NCI-H2081 (cell line): Measurements from ENCODE around the gene KLF6.

Experiments
- DNase-seq, 2 experiments: peaks; one replicate each; lab custom pipeline; 2025; lab: John Stamatoyannopoulos, UW

KLF6 gene

DNA sequence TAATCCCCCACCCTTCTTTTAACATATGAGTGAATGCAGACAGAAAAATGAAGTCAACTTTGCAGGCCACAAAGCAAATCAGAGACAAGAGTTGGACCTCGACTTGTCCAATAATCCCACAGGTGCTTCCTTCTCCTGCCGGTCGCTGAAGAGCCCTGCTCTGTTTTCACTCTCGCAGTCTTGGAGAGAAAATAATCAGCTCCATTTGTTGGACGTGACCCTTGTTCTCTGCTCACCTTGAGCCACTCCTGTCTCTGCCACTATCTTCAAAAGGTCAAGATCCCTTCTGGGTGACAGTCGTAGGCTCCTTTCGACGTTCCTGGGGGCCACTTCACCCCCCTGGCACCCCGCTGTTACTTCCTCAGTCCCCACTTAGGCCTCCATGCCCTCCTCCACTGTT lies 2.8 kb upstream of the KLF6 start:
- DNase-seq, result no peak

DNA sequence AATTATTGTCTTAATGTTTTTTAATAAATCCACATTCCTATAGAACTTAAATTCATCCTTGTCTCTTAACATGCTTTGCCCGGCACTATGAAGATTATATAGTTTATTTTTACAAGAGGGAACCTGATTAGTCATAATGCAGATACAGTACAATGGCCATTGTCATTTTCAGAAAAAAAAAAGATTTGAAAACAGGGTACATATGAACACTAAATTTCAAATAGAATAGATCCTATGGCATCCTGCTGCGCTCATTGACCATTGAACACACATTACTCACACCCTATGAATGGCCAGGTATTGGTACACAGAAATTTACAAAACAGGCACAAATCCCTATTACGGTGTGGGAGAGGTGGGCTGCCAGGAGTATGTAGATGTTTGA lies 2.0 kb upstream of the KLF6 start:
- DNase-seq, result no peak

DNA sequence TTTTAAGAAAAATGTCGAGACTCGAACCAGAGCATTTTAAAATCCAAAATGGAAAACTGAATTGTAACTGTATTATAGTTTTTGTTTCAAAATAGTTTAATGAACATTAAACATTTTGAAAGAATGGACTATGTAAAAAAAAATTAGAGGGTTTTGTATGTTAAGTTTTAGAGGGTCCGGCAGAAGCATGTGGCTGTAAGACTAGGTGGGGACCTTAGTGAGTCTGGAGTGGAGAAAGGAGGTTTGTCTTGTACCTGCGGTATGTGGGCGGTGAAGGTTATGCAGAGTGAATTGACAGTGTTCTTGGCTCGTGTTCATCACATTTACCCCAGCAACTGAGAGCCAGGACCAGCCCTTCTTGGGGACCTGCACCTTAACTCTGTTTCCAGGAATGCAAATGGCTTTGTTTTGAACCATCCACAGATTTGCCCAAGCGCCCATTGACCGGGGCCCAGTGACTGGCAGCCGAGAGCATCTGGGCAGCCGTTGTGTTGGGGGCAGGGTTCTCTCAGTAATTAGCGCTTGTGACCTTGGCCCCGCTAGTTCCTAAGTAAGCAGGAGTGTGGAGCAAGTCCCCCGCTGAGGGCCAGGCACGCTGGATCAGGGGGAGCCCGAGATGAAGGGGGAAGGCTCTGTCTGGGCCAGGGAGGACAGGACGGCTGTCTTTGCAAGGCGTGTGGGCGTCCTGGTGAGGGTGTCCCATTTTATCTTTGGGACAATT lies 1.4 kb upstream of the KLF6 start:
- no peak for DNase-seq

DNA sequence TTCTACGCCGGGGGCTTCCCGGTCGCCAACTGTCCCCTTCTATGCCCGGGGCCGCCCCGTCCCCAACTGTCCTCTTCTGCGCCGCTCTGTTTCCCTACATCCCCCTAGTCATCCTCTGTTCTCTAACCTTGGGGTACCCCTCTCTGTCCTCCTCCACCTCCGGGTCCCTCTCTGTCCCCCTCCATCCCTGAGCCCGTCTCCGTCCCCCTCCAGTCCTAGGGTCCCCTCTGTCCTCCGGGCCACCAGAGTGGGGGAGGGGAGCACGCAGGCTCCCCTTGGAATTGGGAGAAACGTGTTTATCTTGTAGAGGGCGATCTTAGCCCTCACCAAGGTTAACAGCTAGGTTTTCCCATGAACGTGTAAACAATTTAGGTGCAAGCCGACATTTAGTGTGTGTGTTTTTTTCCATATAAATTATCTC lies 852 bp upstream of the KLF6 start:
- DNase-seq, result peak; percentile 23 to 32

DNA sequence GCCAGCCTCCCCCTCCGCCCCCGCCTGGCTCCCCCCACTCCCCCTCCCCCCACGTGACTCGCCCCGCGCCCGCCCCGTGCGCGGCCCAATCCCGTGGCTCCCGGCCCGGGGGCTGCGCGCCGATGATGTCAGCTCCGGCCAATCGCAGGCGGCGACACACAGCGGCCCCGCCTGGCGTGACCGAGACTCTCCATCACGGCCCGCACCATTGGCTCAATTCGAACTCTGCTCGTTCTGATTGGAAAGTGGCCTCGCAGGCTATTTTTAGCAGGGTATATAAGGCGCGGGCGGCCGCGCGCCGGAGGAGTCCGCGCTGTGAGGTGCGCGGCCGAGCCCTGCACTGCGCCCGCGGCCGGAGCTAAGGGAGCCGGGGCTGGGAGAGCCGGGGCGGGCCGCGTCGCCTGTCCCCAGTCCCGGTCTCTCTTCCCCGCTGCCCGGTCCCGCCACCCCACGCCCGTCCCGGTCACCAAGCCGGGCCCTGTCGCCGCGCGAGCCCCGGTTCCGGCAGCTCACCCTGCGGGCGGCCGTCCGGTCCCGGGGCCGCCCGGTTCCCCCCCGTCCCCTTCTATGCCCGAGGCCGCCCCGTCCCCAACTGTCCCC lies 342 bp upstream of the KLF6 start:
- peak; percentile 93 to 94 for DNase-seq

DNA sequence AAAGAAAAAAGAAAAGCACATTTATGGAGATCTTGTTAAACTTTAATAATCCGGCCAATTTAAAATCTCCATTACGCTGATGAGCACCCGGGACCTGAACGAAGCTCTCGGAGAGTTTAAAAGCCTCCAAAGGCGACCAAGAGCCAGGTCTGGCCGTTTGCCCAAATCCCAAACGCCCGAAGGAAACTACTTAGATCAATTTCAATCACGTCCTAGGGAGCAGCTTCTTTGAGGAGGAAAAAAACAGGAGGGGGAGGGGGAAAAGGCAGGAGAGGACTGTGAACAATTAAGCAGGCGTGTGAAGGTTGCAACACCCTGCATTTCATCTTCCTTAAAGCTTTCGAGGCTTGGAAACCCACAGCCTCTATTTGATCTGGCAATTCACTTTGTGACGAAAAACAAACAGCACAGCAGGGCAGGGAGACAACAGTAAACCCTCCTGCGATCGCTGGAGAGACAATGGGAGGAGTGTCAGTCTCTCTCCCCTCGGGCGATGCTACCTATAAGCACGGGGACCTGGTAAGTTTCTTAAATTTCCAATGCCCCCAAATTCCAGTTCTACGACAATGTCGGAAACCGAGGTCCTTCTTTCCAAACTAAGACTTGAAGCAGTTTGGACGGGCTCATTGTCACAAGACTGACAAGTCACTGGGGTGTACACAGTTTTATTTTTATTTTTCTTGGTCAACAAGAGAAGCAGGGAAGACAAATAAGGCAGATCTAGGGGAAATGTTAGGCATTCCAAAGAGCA lies 1.2 kb downstream of the KLF6 start:
- DNase-seq, result peak; percentile 73 to 84

DNA sequence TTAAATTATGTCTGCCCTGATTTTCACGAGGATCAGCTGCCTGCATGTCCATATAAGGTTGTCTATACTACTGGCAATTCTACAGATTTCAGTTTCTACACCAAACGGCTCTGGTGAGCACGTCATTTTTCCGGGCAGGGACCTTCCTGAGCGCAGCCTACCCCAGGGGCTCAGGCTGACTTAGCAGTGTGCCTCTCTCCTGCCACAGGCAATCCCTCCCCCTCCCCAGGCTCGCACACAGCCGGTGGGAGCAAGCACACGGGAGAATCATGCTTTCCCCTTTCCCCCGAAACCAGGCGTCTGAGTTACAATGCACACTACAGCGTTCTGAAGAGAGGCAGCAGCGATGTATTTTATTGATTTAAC lies 1.7 kb downstream of the KLF6 start:
- peak in 1 of 2 experiments; percentile 35 for DNase-seq

DNA sequence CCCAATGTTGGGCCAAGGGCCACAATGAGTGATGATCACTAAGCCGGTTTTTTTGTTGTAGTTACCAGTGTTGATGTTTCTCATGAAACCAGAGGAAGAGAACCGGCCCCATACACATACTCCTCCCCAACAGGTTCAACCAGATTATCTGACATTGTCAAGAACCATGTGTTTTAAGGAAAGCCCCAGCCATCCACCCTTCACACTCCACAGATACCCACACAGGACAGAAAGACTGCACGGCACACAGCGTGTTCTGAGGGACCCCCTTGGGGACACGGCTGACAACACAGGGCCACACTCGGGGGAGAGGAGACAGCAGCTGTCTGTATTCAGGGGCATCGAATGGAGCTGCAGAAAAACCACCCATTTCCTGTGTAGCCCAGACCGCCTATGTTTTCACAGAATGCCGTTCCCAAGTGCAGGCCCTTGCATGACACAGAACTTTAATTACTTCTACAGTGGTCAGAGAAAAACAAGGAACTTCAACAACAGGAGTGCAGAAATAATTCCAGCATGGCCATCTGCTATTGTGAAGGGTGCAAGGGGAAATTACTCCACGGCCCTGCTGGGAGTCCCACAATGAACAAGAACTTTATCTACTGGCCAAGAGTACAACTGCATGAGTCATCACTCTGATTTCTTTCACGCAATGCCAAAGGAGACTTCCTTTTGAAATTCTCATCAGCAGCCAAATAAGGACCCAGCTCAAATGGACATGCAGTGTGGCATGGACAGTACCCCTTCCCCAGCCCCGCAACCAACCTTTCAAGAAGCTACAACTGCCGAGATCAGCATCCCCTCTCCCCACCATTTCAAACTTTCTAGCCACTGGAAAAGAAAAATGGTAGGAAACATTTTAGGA lies 2.3 kb downstream of the KLF6 start:
- DNase-seq, result peak; percentile 14 to 48

DNA sequence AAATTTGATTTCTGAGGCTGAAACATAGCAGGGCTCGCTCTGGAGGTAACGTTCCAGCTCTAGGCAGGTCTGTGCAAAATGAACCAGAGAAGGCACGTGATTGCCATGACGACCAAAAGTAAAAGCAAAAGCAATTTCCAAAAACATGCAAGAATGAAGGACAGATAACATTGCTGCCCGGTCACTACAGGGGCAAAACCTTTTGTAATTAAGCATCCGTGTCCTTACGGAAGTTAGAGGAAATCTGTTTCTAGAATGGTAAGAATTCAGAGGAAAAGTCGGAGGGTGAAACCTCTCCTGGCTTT lies 2.9 kb downstream of the KLF6 start:
- DNase-seq, result no peak

DNA sequence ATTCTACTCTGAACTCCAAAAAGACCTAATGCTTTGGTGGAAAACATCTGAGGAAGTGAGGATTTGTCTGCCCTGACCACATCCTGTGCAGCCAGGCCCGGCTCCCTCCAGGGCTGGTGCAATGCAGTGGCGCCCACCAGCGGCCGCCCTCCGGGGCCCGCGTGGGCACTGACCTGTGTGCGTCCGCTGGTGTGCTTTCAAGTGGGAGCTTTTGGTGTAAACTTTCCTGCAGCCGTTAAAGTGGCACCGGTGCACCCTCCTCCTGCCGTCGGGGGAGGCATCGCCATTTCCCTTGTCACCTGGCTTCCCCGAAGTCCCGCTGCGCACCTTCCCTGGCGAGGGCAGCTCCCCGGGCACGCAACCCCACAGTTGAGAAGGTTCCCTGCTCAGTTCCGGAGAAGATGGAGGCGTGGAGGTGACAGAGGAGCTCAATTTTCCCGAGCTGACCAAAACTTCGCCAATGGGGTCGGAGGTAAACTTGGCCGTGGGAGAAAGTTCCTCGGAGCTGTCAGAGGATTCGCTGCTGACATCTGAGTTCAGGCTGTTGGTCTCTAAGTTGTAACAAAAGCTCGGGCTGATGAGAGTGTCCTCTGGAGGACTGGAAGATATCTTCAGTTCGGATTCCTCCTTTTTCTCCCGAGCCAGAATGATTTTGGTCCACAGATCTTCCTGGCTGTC lies 3.4 kb downstream of the KLF6 start:
- peak in 1 of 2 experiments; percentile 11 for DNase-seq

DNA sequence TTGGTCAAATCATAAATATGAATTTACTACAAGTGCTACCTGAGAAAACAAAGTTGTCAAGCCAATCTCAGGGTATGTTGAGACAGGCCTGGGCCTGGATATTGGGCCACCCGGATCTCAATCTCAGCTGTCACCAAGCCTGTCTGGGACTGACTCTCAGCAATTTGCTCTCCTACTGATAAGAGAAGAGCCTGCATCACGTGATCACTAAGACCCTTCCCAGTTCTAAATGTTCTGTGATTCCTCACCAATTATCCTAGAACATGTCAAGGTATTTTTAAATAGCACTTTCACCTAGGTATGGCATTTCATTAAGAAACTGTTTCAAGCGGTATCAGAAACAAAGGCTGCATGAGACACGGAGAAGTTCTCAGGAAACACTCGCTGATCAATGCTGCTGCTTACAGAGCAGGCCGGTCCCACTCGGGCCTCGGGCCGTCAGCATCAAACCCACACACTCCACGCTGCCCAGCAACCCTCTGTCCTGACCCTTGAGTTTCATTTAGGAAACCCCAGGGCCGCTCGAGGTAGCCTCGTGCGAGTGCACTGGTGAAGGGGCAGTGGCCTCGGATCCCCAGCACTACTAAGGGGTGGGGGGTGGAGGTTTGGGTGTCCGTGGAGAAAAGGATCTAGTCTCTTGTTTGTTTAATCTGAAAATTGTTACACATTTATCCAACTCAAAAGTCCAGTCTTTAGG lies 4.1 kb downstream of the KLF6 start:
- DNase-seq, result no peak

DNA sequence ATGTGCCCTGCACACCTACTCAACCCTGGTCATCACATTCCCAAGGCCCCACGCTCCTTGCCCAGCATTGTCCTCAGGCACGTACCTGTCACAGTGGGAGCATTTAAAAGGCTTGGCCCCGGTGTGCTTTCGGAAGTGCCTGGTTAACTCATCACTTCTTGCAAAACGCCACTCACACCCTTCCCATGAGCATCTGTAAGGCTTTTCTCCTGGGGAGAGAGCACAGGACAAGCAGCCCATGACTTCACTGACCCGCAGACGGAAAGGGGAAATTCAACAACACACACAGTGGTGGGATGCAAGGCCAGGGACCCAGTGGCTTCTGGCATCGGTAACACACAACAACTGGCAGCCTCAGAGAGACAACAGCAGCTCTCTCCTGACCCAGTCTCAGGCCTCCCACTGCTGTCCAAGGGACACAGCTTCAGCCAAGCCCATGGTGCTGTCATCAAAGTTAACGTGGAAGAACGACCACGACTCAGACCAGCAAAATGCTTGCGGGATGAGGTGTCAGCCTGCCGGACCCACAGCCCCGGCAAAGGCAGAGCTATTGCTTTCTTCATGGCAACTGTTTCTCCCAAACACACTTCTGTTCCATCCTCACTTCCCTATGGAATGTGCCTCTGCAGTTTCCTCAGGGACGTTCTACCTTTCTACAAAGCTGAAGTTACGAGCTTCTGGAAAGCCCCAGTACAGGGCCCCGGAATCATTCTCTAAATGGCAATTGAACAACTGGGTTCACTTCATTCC lies 4.8 kb downstream of the KLF6 start:
- DNase-seq, result no peak

DNA sequence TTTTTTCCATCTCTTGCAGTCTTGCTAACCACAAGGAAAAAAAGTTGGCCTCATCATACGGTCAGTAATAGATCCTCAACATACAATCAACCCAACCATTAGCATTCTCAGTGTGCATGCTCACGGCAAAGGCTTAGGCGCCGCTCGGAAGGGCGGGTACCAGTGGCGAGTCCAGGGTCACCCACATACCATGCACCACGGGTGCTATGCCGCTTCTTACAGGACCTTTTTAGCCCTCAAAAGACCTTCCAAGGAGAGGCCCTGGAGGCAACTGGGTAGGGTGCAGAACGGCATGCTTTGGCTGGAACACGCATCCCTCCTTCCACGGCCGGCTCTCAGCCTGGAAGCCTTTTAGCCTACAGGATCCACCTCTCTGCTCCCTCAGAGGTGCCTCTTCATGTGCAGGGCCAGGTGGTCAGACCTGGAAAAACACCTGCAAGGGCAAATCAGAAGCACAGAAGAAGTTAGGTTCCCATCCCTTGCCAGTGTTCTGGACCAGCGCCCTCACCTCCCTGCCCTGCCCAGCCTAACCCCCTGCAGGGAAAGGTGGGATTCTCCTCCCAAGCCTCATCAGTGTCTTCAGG lies 5.8 kb downstream of the KLF6 start:
- DNase-seq, result no peak

DNA sequence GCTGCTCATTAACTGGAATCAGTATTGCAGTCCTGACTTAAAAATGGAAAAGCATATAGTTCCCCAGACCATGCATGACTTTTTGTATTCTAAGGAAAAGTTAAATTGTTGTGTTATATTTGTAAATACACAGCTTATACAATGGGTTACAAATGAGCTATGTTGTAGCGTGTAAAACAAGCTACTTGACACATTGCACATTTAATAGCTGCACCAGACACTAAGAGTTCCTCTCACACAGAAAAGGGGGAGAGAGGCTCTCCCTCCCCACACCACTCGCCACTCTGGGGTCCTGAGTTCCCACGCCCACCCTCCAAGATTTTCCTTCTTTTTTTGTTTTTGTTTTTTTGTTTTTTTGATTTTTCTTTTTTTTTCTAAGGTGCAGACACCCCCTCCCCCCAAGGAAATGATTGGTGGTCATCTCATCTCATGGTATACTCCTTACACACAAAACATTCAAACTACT lies 6.3 kb downstream of the KLF6 start:
- no peak for DNase-seq

DNA sequence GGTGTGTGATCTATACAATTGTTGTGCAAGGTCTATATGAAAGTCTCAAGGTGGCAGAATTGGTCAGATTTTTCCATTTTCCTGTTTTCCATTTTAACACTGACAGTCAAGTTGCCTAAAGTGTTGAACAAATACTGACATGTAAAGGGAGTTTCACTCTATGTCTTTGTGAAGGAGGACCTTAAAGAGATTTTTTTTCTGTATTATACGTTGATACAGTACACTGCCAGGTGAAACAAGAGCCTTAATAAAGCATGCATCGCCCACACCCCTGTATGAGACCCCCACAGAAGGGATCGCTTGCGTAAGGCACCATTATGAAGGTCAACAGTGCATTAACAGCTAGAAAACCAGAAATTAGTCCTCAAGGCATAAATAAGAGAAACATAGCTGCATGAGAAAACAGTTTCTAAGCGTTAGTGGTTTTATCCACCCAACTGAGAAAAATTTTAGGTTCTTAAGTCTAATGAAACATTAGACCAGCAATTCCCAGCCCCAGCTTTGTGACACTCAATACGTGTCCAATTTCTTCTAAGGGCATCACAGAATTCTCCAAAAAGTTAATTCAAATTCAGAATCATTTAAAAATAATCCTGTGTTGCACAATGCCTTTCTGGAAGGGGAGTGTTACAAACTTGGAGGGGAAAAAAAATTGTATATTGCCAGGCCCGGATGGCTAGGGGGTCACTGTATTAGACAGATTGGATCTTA lies 6.9 kb downstream of the KLF6 start:
- DNase-seq, result no peak

DNA sequence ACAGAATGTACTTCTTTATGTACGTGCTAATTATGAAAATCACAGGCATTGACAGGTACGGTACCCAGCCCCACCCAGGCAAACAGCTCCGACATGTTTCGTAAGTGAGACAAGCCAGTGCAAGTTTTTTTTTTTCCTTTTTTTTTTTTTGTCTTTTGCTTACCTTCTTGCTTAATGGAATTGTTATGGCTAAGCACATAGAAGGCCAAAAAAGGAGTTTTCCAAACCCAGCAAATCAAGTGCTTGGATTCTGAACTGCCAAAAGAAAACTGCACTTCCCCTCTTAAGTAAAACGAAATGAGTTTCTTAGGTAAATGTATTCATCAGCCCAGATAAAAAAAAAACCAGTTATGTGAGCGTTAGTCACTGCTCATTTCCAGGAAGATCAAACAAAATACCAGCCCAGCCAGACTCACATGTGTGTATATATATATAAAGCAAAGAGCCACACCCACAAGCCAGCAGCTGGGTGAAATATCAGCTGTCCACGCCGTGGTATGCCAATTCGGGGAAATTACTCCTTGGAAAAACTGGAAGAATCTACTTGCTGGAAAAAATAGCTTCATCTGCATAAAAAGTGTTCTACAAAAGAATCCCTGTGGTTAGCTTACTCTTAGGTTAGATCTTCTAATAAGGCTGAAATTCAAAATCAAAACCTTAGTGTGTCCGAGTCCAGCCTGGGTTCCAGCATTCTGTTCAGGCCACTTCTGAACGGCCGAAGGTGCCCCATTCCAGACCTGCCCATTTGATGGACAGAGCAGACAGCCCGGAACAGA lies 8.0 kb downstream of the KLF6 start:
- no peak for DNase-seq

DNA sequence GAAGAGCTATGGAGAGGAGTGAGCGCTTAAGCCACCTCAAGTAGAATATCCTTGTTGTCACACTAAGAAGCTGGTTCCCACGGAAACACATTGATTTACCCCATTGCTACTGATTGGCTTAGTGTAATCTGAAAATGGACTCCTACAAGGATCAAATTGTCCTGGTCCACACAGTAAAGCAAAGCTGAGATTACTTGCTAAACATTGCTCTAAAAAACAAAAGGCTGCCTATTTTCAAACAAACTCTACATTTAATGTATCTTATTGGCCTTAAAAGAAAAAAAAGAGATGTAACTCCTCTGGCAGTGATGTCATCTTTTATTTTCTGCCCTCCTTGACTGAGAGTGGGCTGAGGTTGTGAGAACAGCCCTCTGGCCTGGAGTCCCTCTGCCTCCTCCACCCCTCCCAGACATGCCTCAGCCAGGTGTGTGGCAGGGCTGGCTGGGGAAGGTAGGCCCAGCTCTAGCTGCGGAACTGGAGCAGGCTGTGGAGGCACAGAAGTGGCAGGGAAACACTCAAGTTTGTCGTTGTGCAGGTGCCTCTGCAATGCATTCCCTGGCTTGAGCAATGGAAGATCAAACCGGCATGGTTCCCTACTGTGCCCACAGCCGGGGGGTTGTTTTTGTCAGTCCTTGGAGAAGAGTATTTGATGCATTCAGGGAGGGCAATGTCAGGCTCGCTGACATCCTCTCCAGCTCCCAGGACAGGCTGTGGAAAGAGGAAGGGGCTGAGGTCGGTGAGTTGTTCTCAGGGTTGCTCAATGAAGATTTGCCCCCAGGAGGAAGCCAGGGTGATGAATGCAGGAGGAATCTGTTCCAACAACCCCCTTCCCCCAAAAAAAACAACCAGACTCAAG lies 9.1 kb downstream of the KLF6 start:
- DNase-seq, result no peak
